HepG2 (cell line): ENCODE measurements around the gene NDC80. TPM values are rescaled to one million over a fixed set of nuclear protein-coding genes. Genes with fewer than 3 reads are reported as not detected.

Experiments
- ATAC-seq: fragments of 200-7000 bp; cut with Tn5 transposase; 3 replicates; pipeline ENCODE4 v1.9.1; 2020; ENCODE audit warnings: mild to moderate bottlenecking, moderate library complexity
- BruUV-seq: library from RNA; stranded (reverse); fragments of 400-500 nt; replicated peaks from 2 replicates; lab custom pipeline; 2021; lab: Mats Ljungman, UMichigan
- CTCF ChIA-PET: fragments of 300-600 bp; formaldehyde crosslinking; extraction: SDS; loops from one replicate; lab custom pipeline; 2021; ENCODE audit warnings: low total read pairs, inconsistent platforms, low intra/inter-chr PET ratio; lab: Yijun Ruan, JAX
- POLR2A ChIA-PET: fragments of 350-600 bp; sonication (Branson Sonifier 250); formaldehyde crosslinking; loops from one replicate; lab custom pipeline; 2020; ENCODE audit warnings: antibody characterized with exemption, inconsistent platforms; lab: Yijun Ruan, JAX
- DNase-seq: peaks from one replicate; pipeline ENCODE4 v3.0.0-alpha.2; 2015; ENCODE audit warnings: low spot score
- FAIRE-seq: peaks from 3 replicates; lab custom pipeline; 2011; peaks lifted over from hg19 to GRCh38; lab: Jason Lieb, UNC
- H2AFZ ChIP-seq: one replicate; pipeline ENCODE4 v1.6.1; 2011; ENCODE audit warnings: low read length, inconsistent platforms
- H3K27ac ChIP-seq: fragments of 300-600 bp; 3 replicates; pipeline ENCODE4 v1.8.0; 2011; ENCODE audit warnings: mixed run types, mild to moderate bottlenecking, mixed read lengths, low read length, inconsistent platforms; ENCODE audit not compliant: insufficient read depth; ENCODE audit errors: extremely low read length
- H3K27me3 ChIP-seq, 2 experiments: fragments of 200-600 bp in 1 of 2; 2 replicates in 1 of 2; 3 replicates in 1 of 2; pipeline versions ENCODE4 v1.6.0 to v1.8.0; 2011; ENCODE audit warnings: low read length in 2 of 2, mild to moderate bottlenecking in 2 of 2, moderate library complexity in 2 of 2, inconsistent platforms in 1 of 2; ENCODE audit not compliant: insufficient read depth in 2 of 2, control insufficient read depth in 1 of 2
- H3K36me3 ChIP-seq, 2 experiments: fragments of 200-600 bp in 1 of 2; replicated peaks in 1 of 2; 2 replicates in 1 of 2; 3 replicates in 1 of 2; pipeline versions ENCODE4 v1.5.1 to v1.8.0; 2011; ENCODE audit warnings: low read length in 2 of 2, inconsistent platforms in 1 of 2; ENCODE audit not compliant: insufficient read depth in 2 of 2, control insufficient read depth in 1 of 2
- H3K4me1 ChIP-seq: 2 replicates; pipeline ENCODE4 v1.5.1; 2012; ENCODE audit warnings: low read length, inconsistent platforms; ENCODE audit not compliant: insufficient read depth
- H3K4me2 ChIP-seq: 2 replicates; pipeline ENCODE4 v1.6.0; 2011; ENCODE audit warnings: low read depth, low read length, inconsistent platforms
- H3K4me3 ChIP-seq, 3 experiments: fragments of 200-600 bp in 1 of 3; sonication (generic), shearing (Covaris generic) in 1 of 3; replicated peaks in 1 of 3; 2 replicates each; pipeline ENCODE4 v1.5.1; 2011 to 2016; ENCODE audit warnings: low read length in 3 of 3, inconsistent platforms in 2 of 3, low read depth in 2 of 3, mild to moderate bottlenecking in 2 of 3, control low read depth in 1 of 3, mixed read lengths in 1 of 3; ENCODE audit not compliant: insufficient read depth in 1 of 3
- H3K79me2 ChIP-seq: one replicate; pipeline ENCODE4 v1.6.1; 2011; ENCODE audit warnings: low read length, inconsistent platforms; ENCODE audit not compliant: insufficient read depth
- H3K9ac ChIP-seq: 2 replicates; pipeline ENCODE4 v1.6.0; 2011; ENCODE audit warnings: mild to moderate bottlenecking, low read depth, low read length, inconsistent platforms; ENCODE audit not compliant: insufficient read depth
- H3K9me3 ChIP-seq: 2 replicates; pipeline ENCODE4 v1.5.1; 2012; ENCODE audit warnings: mild to moderate bottlenecking, low read length
- H4K20me1 ChIP-seq: 2 replicates; pipeline ENCODE4 v1.6.0; 2011; ENCODE audit warnings: inconsistent platforms, mild to moderate bottlenecking, low read length, moderate library complexity; ENCODE audit not compliant: insufficient read depth
- ATF2 ChIP-seq: sonication (generic); formaldehyde crosslinking; IDR thresholded peaks from 2 replicates; pipeline ENCODE4 v1.4.0; 2020; ENCODE audit warnings: missing genetic modification reagents
- CBX1 ChIP-seq: IDR thresholded peaks from one replicate; pipeline ENCODE4 v1.6.1; 2016; ENCODE audit warnings: antibody characterized with exemption, low read depth
- ELF3 ChIP-seq: IDR thresholded peaks from 2 replicates; pipeline ENCODE4 v1.6.1; 2016; ENCODE audit warnings: missing genetic modification reagents, missing compliant biosample characterization
- KMT2B ChIP-seq: IDR thresholded peaks from 2 replicates; pipeline ENCODE4 v1.6.1; 2016; ENCODE audit warnings: missing genetic modification reagents, missing compliant biosample characterization
- MLX ChIP-seq: IDR thresholded peaks from 2 replicates; pipeline ENCODE4 v1.6.1; 2016
- NONO ChIP-seq, 2 experiments: fragments of 450-650 bp in 1 of 2; sonication (generic) in 1 of 2; formaldehyde crosslinking in 1 of 2; IDR thresholded peaks in 1 of 2; conservative IDR thresholded peaks in 1 of 2; 2 replicates each; pipeline versions ENCODE4 v1.6.1 to v1.8.0; 2017 to 2022; ENCODE audit warnings: mild to moderate bottlenecking in 1 of 2, missing genetic modification reagents in 1 of 2, moderate library complexity in 1 of 2
- REXO4 ChIP-seq: sonication (generic); formaldehyde crosslinking; IDR thresholded peaks from 2 replicates; pipeline ENCODE4 v1.8.0; 2022; ENCODE audit warnings: missing genetic modification reagents, mild to moderate bottlenecking, borderline replicate concordance
- TEAD3 ChIP-seq: optimal IDR thresholded peaks from 2 replicates; pipeline ENCODE3; 2016; ENCODE audit warnings: borderline replicate concordance
- ZNF12 ChIP-seq: sonication (generic); formaldehyde crosslinking; IDR thresholded peaks from 2 replicates; pipeline ENCODE4 v1.5.0; 2020; ENCODE audit warnings: missing genetic modification reagents
- ZNF646 ChIP-seq: sonication (generic); formaldehyde crosslinking; IDR thresholded peaks from 2 replicates; pipeline ENCODE4 v1.9.0; 2021; ENCODE audit warnings: mild to moderate bottlenecking, missing genetic modification reagents
- ZSCAN12 ChIP-seq: sonication (generic); formaldehyde crosslinking; IDR thresholded peaks from 2 replicates; pipeline ENCODE4 v1.9.0; 2021; ENCODE audit warnings: mild to moderate bottlenecking, missing genetic modification reagents
- ZSCAN9 ChIP-seq: IDR thresholded peaks from 2 replicates; pipeline ENCODE4 v1.6.1; 2016; ENCODE audit warnings: borderline replicate concordance
- WGBS: methylation state at CpG from one replicate; pipeline ENCODE4 v1.1.6; 2017; ENCODE audit warnings: low lambda C conversion rate; 5-methylcytosine and 5-hydroxymethylcytosine counted together
- in situ Hi-C: cut with HindIII; loops from 2 replicates; pipeline ENCODE4 v1.10.0; 2017; ENCODE audit warnings: low pct_unique_long_range_greater_than_20kb; ENCODE audit not compliant: extremely low pct_ligation_motif_present
- intact Hi-C: fragments of 100-400 bp; cut with micrococcal nuclease; formaldehyde crosslinking; loops from one replicate; pipeline ENCODE4 v1.10.0; 2022; ENCODE audit not compliant: unreplicated experiment
- polyA plus RNA-seq, 8 experiments: library from polyadenylated mRNA; depleted of rRNA in 3 of 8; stranded (reverse) in 7 of 8; unstranded in 1 of 8; fragments of >200 nt; fragmentation: Illumina TruSeq in 4 of 8; extraction: Trizol in 4 of 8; gene quantifications; 2 replicates each; pipeline versions ENCODE4 v1.2.1 to v1.2.3, GENCODE V29; 2011 to 2016; ENCODE audit warnings: low read depth in 4 of 8, missing spikeins in 1 of 8, mixed read lengths in 1 of 8; ENCODE audit not compliant: insufficient read depth in 1 of 8
- total RNA-seq, 5 experiments: library from RNA; depleted of rRNA; stranded (reverse); fragments of >200 nt; fragmentation: Illumina TruSeq; extraction: Trizol; gene quantifications; 2 replicates each; pipeline ENCODE4 v1.2.3, GENCODE V29; 2016; ENCODE audit warnings: low read depth in 1 of 5

NDC80 gene
- total and polyA plus RNA-seq, 2 of the 13 experiments (the other 11 are each of a cell fraction or from before 2014, with no cell fraction given), result 9.6 to 33.0 TPM

GRCh38 chr18:2572892-2573291 lies 1.5 kb downstream of the NDC80 start:
- Histone ChIP-seq H3K79me2 (peaks cover 52% of the 10 kb centered on the region), H2AFZ (no peak overlapping the region), H3K9ac (peak overlapping the region; percentile 98), H3K4me3 (peak overlapping the region; percentile 82 to 89 (median 83)), H3K27me3 (no peaks in the 10 kb centered on the region; a peak in 1 of 5 replicates), H3K36me3 (peaks cover 2 to 28% of the 10 kb centered on the region in 2 experiments; a peak in 4 of 5 replicates), H3K27ac (peak overlapping the region; percentile 99), H3K4me1 (peaks cover 23% of the 10 kb centered on the region), H4K20me1 (no peaks in the 10 kb centered on the region), H3K9me3 (no peaks in the 10 kb centered on the region), H3K4me2 (peak overlapping the region; percentile 92)
- intact Hi-C loops, result loop anchor here (2.0 kb wide), 1 partner anchor 82 kb away; the partner anchor contains the start of gene SMCHD1
- DNase-seq (no peak), FAIRE-seq (no peak), ATAC-seq (no peak)
- in situ Hi-C loops, result loop anchor here (25.0 kb wide), 1 partner anchor 1711 kb away; no protein-coding TSS in a partner anchor
- BruUV-seq, result no TSS peak
- ChIA-PET POLR2A (no interaction called here), CTCF (no interaction called here)
- WGBS, result 15% methylated on average over 5 of the region's 5 CpGs
- TF ChIP-seq ZSCAN9 (CRISPR knock-in tag) (no peak), KMT2B (CRISPR knock-in tag) (no peak), ZSCAN12 (CRISPR knock-in tag) (no peak), REXO4 (CRISPR knock-in tag) (no peak), ELF3 (CRISPR knock-in tag) (no peak), ZNF646 (no peak), CBX1 (no peak), NONO (IDR thresholded peaks at IDR 0.05) (no peak), NONO (CRISPR knock-in tag; conservative IDR thresholded peaks at IDR 0.05) (no peak), ZNF12 (CRISPR knock-in tag) (no peak), TEAD3 (no peak), ATF2 (CRISPR knock-in tag) (no peak), MLX (CRISPR knock-in tag) (no peak)
